Transverse colon (tissue), 4 donors: ENCODE measurements around the gene DCPS. TPM values are rescaled to one million over a fixed set of nuclear protein-coding genes. Genes with fewer than 3 reads are reported as not detected.

ENCODE experiments used
- DNase-seq: peaks from one replicate; pipeline ENCODE4 v3.0.0-alpha.2; 2019
- H3K27ac ChIP-seq, 4 donors: fragments of 200-600 bp; sonication (generic); 2 replicates each; pipeline ENCODE4 v1.5.1; 2016 to 2018; ENCODE audit warnings: inconsistent platforms in 4 of 4
- H3K27me3 ChIP-seq: fragments of 200-600 bp; sonication (generic); 2 replicates; pipeline ENCODE4 v1.5.1; 2017; ENCODE audit warnings: inconsistent platforms
- H3K36me3 ChIP-seq, 4 donors: fragments of 200-600 bp; sonication (generic); 2 replicates each; pipeline ENCODE4 v1.5.1; 2017 to 2019; ENCODE audit warnings: inconsistent platforms in 4 of 4
- H3K4me1 ChIP-seq, 4 donors: fragments of 200-600 bp; sonication (generic); 2 replicates each; pipeline ENCODE4 v1.5.1; 2017 to 2020; ENCODE audit warnings: inconsistent platforms in 4 of 4
- H3K4me3 ChIP-seq, 4 donors: fragments of 200-600 bp; sonication (generic); 1 replicate in 1 of 4; 2 replicates in 3 of 4; pipeline versions ENCODE4 v1.5.1 to v1.6.1; 2017 to 2019; ENCODE audit warnings: inconsistent platforms in 4 of 4
- H3K9me3 ChIP-seq, 2 donors: fragments of 200-600 bp; sonication (generic); 2 replicates each; pipeline ENCODE4 v1.5.1; 2017 to 2019; ENCODE audit warnings: inconsistent platforms in 2 of 2
- EP300 ChIP-seq: sonication (generic); formaldehyde crosslinking; IDR thresholded peaks from one replicate; pipeline ENCODE4 v1.6.1; 2017; ENCODE audit warnings: antibody characterized with exemption, low read depth
- POLR2A ChIP-seq: fragments of 450-650 bp; IDR thresholded peaks from one replicate; pipeline ENCODE4 v1.6.1; 2016; ENCODE audit warnings: antibody characterized with exemption, mild to moderate bottlenecking, moderate library complexity
- POLR2AphosphoS5 ChIP-seq, 3 donors: sonication (generic); formaldehyde crosslinking; IDR thresholded peaks; one replicate each; pipeline ENCODE4 v1.6.1; 2016; ENCODE audit warnings: antibody characterized with exemption in 3 of 3
- WGBS, 2 donors: methylation state at CpG; one replicate each; pipeline ENCODE4 v1.1.5; 2018; ENCODE audit warnings: low coverage in 1 of 2; 5-methylcytosine and 5-hydroxymethylcytosine counted together
- in situ Hi-C, 4 donors: fragments of 200-750 bp; cut with MboI; loops; one replicate each; pipeline versions ENCODE4 v1.15.0 to v1.15.1; 2017; ENCODE audit warnings: low sequenced_read_pairs in 3 of 4, low pct_ligation_motif_present in 1 of 4, low pct_unique_long_range_greater_than_20kb in 1 of 4
- intact Hi-C: fragments of 100-400 bp; cut with DNase I; formaldehyde crosslinking; loops from one replicate; pipeline ENCODE4 v1.15.1; 2023; ENCODE audit warnings: low total_unique reads
- total RNA-seq, 4 donors: library from RNA; depleted of rRNA; stranded (reverse); fragments of >200 nt; gene quantifications; one replicate each; pipeline ENCODE4 v1.1.0, GENCODE V29; 2016
- TF ChIP-seq, protein P1 (sequence below), 5 experiments: fragments of 200-600 bp in 3 of 5; fragments of 450-650 bp in 2 of 5; sonication (generic) in 3 of 5; IDR thresholded peaks; 1 replicate in 2 of 5; 2 replicates in 3 of 5; pipeline ENCODE4 v1.5.1; 2016 to 2017; ENCODE audit warnings: antibody characterized with exemption in 5 of 5, inconsistent platforms in 3 of 5, mild to moderate bottlenecking in 2 of 5, moderate library complexity in 1 of 5

The DCPS gene
- total RNA-seq, 4 donors from 2014 or later, result 0.40 to 13.7 (median 11.3) TPM

GRCh38 chr11:126277322-126277721 is 26.5 kb upstream of the DCPS start:
- intact Hi-C loops, result no loop called here
- Histone ChIP-seq H3K27me3 (no peaks in the 10 kb centered on the region), H3K36me3 (no peaks in the 10 kb centered on the region), H3K4me1 (peaks cover 5 to 10% (median 6%) of the 10 kb centered on the region in 4 donors), H3K4me3 (no peak overlapping the region), H3K9me3 (no peaks in the 10 kb centered on the region), H3K27ac (no peak overlapping the region)
- TF ChIP-seq EP300, result no peak
- TF ChIP-seq POLR2A, result no peak
- TF ChIP-seq, protein P1, sequence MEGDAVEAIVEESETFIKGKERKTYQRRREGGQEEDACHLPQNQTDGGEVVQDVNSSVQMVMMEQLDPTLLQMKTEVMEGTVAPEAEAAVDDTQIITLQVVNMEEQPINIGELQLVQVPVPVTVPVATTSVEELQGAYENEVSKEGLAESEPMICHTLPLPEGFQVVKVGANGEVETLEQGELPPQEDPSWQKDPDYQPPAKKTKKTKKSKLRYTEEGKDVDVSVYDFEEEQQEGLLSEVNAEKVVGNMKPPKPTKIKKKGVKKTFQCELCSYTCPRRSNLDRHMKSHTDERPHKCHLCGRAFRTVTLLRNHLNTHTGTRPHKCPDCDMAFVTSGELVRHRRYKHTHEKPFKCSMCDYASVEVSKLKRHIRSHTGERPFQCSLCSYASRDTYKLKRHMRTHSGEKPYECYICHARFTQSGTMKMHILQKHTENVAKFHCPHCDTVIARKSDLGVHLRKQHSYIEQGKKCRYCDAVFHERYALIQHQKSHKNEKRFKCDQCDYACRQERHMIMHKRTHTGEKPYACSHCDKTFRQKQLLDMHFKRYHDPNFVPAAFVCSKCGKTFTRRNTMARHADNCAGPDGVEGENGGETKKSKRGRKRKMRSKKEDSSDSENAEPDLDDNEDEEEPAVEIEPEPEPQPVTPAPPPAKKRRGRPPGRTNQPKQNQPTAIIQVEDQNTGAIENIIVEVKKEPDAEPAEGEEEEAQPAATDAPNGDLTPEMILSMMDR (IDR thresholded peaks at IDR 0.05), result no peak
- no peak for TF ChIP-seq POLR2AphosphoS5 (IDR thresholded peaks at IDR 0.05)
- DNase-seq, result no peak
- 93 to 100% methylated on average over 1 to 10 of the region's 11 CpGs for WGBS, 2 donors
- in situ Hi-C loops, result no loop called here

DNA sequence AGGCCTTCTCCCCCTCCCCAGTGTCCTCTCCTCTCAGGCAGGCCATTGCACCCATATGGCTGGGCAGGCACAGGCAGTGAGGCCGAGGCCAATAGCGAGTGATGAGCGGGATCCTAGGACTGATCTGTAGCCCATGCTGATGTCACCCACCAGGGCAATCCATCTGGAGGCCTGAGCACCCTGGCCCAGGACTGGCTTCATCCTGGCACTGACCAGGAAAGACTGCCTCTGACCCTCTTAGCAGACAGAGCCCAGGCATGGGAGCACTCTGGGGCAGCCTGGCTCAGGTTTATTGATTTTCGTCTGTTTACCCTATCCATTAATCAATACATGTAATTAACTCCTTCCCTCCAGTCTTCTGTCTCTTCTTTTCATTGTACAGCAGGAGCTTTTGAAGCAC is 26.1 kb upstream of the DCPS start:
- no peak overlapping the region for H3K4me3 ChIP-seq
- H3K27ac ChIP-seq, result no peak overlapping the region
- no peak for TF ChIP-seq EP300
- TF ChIP-seq POLR2A, result no peak
- no peak for TF ChIP-seq POLR2AphosphoS5 (IDR thresholded peaks at IDR 0.05)
- TF ChIP-seq, protein P1 (IDR thresholded peaks at IDR 0.05), result no peak
- 95% methylated on average over 4 of the region's 4 CpGs; no CpG with 5 or more reads in 1 of the 2 donors for WGBS, 2 donors
- intact Hi-C loops, result no loop called here
- peaks cover 5 to 12% (median 8%) of the 10 kb centered on the region in 4 donors for H3K4me1 ChIP-seq
- no peak for DNase-seq
- no peaks in the 10 kb centered on the region for H3K9me3 ChIP-seq
- H3K27me3 ChIP-seq, result no peaks in the 10 kb centered on the region
- no peaks in the 10 kb centered on the region for H3K36me3 ChIP-seq
- in situ Hi-C loops, result no loop called here

- intact Hi-C loops, result no loop called here
- no peaks in the 10 kb centered on the region for H3K36me3 ChIP-seq
- no peaks in the 10 kb centered on the region for H3K9me3 ChIP-seq
- no peak for DNase-seq
- no peaks in the 10 kb centered on the region for H3K27me3 ChIP-seq
- TF ChIP-seq, protein P1 (IDR thresholded peaks at IDR 0.05), result no peak
- no peak for TF ChIP-seq POLR2A
- no peak for TF ChIP-seq EP300
- no peak for TF ChIP-seq POLR2AphosphoS5 (IDR thresholded peaks at IDR 0.05)
- 80 to 94% methylated on average over 3 to 8 of the region's 8 CpGs for WGBS, 2 donors
- in situ Hi-C loops, result no loop called here
- peaks cover 5 to 20% (median 10%) of the 10 kb centered on the region in 4 donors for H3K4me1 ChIP-seq
- no peak overlapping the region for H3K27ac ChIP-seq
- H3K4me3 ChIP-seq, result no peak overlapping the region
Observed at GRCh38 chr11:126279191-126279590, 24.7 kb upstream of the DCPS start.

- peaks cover 7 to 28% (median 15%) of the 10 kb centered on the region in 4 donors for H3K4me1 ChIP-seq
- no peaks in the 10 kb centered on the region for H3K36me3 ChIP-seq
- H3K27me3 ChIP-seq, result no peaks in the 10 kb centered on the region
- intact Hi-C loops, result no loop called here
- TF ChIP-seq POLR2A (no peak), POLR2AphosphoS5 (IDR thresholded peaks at IDR 0.05) (no peak), EP300 (no peak)
- TF ChIP-seq, protein P1 (IDR thresholded peaks at IDR 0.05), result no peak
- no peak overlapping the region for H3K27ac ChIP-seq
- in situ Hi-C loops, result no loop called here
- no peaks in the 10 kb centered on the region for H3K9me3 ChIP-seq
- no peak overlapping the region for H3K4me3 ChIP-seq
- 77 to 83% methylated on average over 2 to 5 of the region's 5 CpGs for WGBS, 2 donors
- no peak for DNase-seq
Observed at GRCh38 chr11:126280595-126280994, 23.3 kb upstream of the DCPS start.
